Stimulated activated CD4-positive, alpha-beta T cell treated with anti-CD3 and anti-CD28 coated beads, Interleukin-12 subunit alpha, Interleukin-12 subunit beta, amount 100 ng/mL, for 24 hours (primary cell): Measurements from ENCODE around the gene IFNA6.
A peak's percentile ranks its signal among the peaks of the same experiment; 100 is the strongest.

Experiments
- DNase-seq, 2 experiments: peaks; one replicate each; pipeline ENCODE4 v3.0.0-alpha.2; 2020; ENCODE audit warnings: low read depth in 2 of 2

The IFNA6 gene

GRCh38 chr9:21331676-21332402 lies 18.8 kb downstream of the IFNA6 start:
- no peak for DNase-seq

GRCh38 chr9:21326526-21327139 lies 24.1 kb downstream of the IFNA6 start:
- DNase-seq = no peak

GRCh38 chr9:21324047-21324446 lies 26.6 kb downstream of the IFNA6 start:
- DNase-seq = no peak

GRCh38 chr9:21322911-21323461 lies 27.7 kb downstream of the IFNA6 start:
- DNase-seq = no peak

GRCh38 chr9:21320465-21320864 lies 30.2 kb downstream of the IFNA6 start:
- no peak for DNase-seq

- peak in 1 of 2 experiments; percentile 11 for DNase-seq
Measured at GRCh38 chr9:21317956-21318923, 32.4 kb downstream of the IFNA6 start.

- DNase-seq = no peak
Measured at GRCh38 chr9:21316860-21317259, 33.8 kb downstream of the IFNA6 start.

GRCh38 chr9:21316032-21316842 lies 34.5 kb downstream of the IFNA6 start:
- no peak for DNase-seq

GRCh38 chr9:21314152-21314551 lies 36.5 kb downstream of the IFNA6 start:
- DNase-seq = no peak

- no peak for DNase-seq
Measured at GRCh38 chr9:21311889-21312288, 38.8 kb downstream of the IFNA6 start.

- DNase-seq = no peak
Measured at GRCh38 chr9:21305213-21305612, 45.5 kb downstream of the IFNA6 start, which contains the start of gene IFNA5. Gene IFNA5, minus strand, starts transcription at chr9:21305313. Its CDS starts 57 bp downstream, at chr9:21305256.
